ENCODE results near the gene E2F2. TPM values are rescaled to one million over a fixed set of nuclear protein-coding genes. Genes with fewer than 3 reads are reported as not detected.

Gene E2F2
- total and polyA plus RNA-seq, 2 of the 4 experiments (the other 2 are of a cell fraction), result 0.36 to 0.51 TPM

GRCh38 chr1:23527366-23527765 lies 3.7 kb downstream of the E2F2 start:
- DNase-seq (no peak), ATAC-seq (ENCODE audit: low read depth) (no peak)
- Histone ChIP-seq H3K23ac (ENCODE audit: low read depth, low read length) (no peak overlapping the region), H2AFZ (replicated peaks; ENCODE audit: low read length, poor library complexity) (no peak overlapping the region), H2BK15ac (ENCODE audit: low read depth, low read length) (no peak overlapping the region), H3K4me3 (ENCODE audit: insufficient read depth, low read depth, low read length) (no peak overlapping the region), H3K9me1 (ENCODE audit: insufficient read depth, low read length) (0 out of 2 replicates have a peak, but pooled peaks cover 2% of the 10 kb centered on the region), H4K91ac (ENCODE audit: insufficient read depth, low read depth, low read length) (no peak overlapping the region), H2BK120ac (ENCODE audit: low read depth, low read length) (no peak overlapping the region), H3K27ac (ENCODE audit: insufficient read depth, low read length) (no peak overlapping the region), H3K4me1 (ENCODE audit: control insufficient read depth, insufficient read depth, low read length) (peaks cover 9% of the 10 kb centered on the region; the same call in 1 of the 2 replicates), H3K9ac (ENCODE audit: low read depth, low read length) (no peak overlapping the region), H4K20me1 (ENCODE audit: insufficient read depth, low read length) (no peaks in the 10 kb centered on the region), H2AK9ac (replicated peaks; ENCODE audit: low read depth, low read length, poor library complexity) (no peak overlapping the region), H4K8ac (ENCODE audit: low read depth in 2 of 2, low read length in 2 of 2) (no peak overlapping the region), H2BK5ac (ENCODE audit: low read depth, low read length, poor library complexity, severe bottlenecking) (no peak overlapping the region), H3K56ac (ENCODE audit: extremely low read depth, insufficient read depth, low read length) (no peak overlapping the region), H3K18ac (ENCODE audit: low read depth, low read length) (no peak overlapping the region), H3K79me1 (ENCODE audit: low read depth in 1 of 2, low read length in 2 of 2) (peaks cover 0 to 7% of the 10 kb centered on the region in 2 experiments; a peak in 1 of 4 replicates), H2BK20ac (ENCODE audit: low read depth, low read length) (no peak overlapping the region), H3K14ac (replicated peaks; ENCODE audit: low read depth, low read length) (no peak overlapping the region), H3K4me2 (ENCODE audit: low read depth, low read length) (no peak overlapping the region), H3K9me3 (ENCODE audit: control insufficient read depth, insufficient read depth, low read length) (no peaks in the 10 kb centered on the region), H3K4ac (ENCODE audit: low read depth, low read length) (no peak overlapping the region), H3K36me3 (ENCODE audit: control insufficient read depth, insufficient read depth, low read length) (no peaks in the 10 kb centered on the region), H2AK5ac (ENCODE audit: low read depth, low read length) (no peak overlapping the region), H3K27me3 (ENCODE audit: control insufficient read depth, insufficient read depth, low read length) (no peaks in the 10 kb centered on the region), H4K5ac (ENCODE audit: low read depth, low read length) (no peak overlapping the region)
- ChIA-PET CTCF (no interaction called here), POLR2A (ENCODE audit: unreplicated experiment) (no interaction called here)
- no TSS peak for BruUV-seq (replicated peaks)
- no peak for TF ChIP-seq USF2 (IDR thresholded peaks at IDR 0.05; ENCODE audit: low read depth, low read length)
- TF ChIP-seq FOS (IDR thresholded peaks at IDR 0.05; ENCODE audit: low read depth, low read length), result no peak
- no peak for TF ChIP-seq RCOR1 (IDR thresholded peaks at IDR 0.05; ENCODE audit: insufficient replicate concordance, low read length)
- no peak for TF ChIP-seq CEBPB (IDR thresholded peaks at IDR 0.05; ENCODE audit: low read depth, low read length)
- no peak for TF ChIP-seq RAD21 (IDR thresholded peaks at IDR 0.05; ENCODE audit: low read length)
- TF ChIP-seq CTCF (conservative IDR thresholded peaks at IDR 0.05; ENCODE audit: low read depth, low read length), result no peak
- no peak for TF ChIP-seq CHD1 (IDR thresholded peaks at IDR 0.05; ENCODE audit: low read depth, low read length)
- TF ChIP-seq MXI1 (IDR thresholded peaks at IDR 0.05; ENCODE audit: borderline replicate concordance, low read depth, low read length), result no peak
- TF ChIP-seq MAZ (IDR thresholded peaks at IDR 0.05; ENCODE audit: borderline replicate concordance, low read depth, low read length), result no peak
- no peak for TF ChIP-seq POLR2A (IDR thresholded peaks at IDR 0.05; ENCODE audit: low read depth, low read length)
- TF ChIP-seq MAFK (IDR thresholded peaks at IDR 0.05; ENCODE audit: low read depth, low read length), result no peak
- TF ChIP-seq NFE2L2 (IDR thresholded peaks at IDR 0.05; ENCODE audit: low read depth, low read length), result no peak
- TF ChIP-seq BHLHE40 (IDR thresholded peaks at IDR 0.05; ENCODE audit: low read depth, low read length), result no peak
- no peak for TF ChIP-seq RFX5 (IDR thresholded peaks at IDR 0.05; ENCODE audit: low read depth, low read length)
- TF ChIP-seq SMC3 (IDR thresholded peaks at IDR 0.05; ENCODE audit: low read depth, low read length), result no peak
- WGBS, 2 experiments (ENCODE audit: extremely low coverage in 2 of 2, insufficient read length in 1 of 2), result no CpG with 5 or more reads among the region's 7 CpGs
- dilution Hi-C loops (cut with HindIII; ENCODE audit: low sequenced_read_pairs, unreplicated experiment), result no loop called here
- intact Hi-C loops (cut with micrococcal nuclease), result no loop called here
- in situ Hi-C loops (cut with MboI; ENCODE audit: low sequenced_read_pairs), result no loop called here

Data from IMR-90 (cell line).